Breast epithelium (tissue), 3 donors: ENCODE results near the gene USHBP1.

Experiments used
- POLR2A ChIP-seq: fragments of 450-650 bp; IDR thresholded peaks from one replicate; pipeline ENCODE4 v1.6.1; 2016; ENCODE audit warnings: antibody characterized with exemption, mild to moderate bottlenecking, moderate library complexity
- TF ChIP-seq, protein P1 (sequence below), 3 donors: fragments of 450-650 bp; IDR thresholded peaks; one replicate each; pipeline ENCODE4 v1.5.1; 2016 to 2017; ENCODE audit warnings: antibody characterized with exemption in 3 of 3, mild to moderate bottlenecking in 3 of 3, moderate library complexity in 3 of 3

DNA sequence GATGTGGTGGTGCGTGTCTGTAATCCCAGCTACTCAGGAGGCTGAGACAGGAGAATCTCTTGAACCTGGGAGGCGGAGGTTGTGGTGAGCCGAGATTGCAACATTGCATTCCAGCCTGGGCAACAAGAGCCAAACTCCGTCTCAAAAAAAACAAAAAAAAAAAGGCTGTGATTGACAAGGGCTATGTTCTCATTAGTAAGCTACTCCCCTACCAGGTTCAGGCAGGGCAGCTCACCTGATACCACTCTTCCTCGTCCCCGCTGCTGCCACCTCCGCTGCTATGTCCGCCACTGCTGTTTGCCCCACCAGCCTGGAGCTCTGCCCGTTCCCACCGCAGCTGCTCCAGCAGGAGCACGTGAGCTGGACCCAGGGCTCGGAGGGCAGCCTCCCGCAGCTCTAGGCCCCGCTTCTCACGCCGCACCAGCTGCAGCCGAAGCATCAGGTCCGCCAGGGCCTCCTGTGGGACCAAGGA lies 9.4 kb downstream of the USHBP1 start:
- TF ChIP-seq POLR2A: no peak
- TF ChIP-seq, protein P1, sequence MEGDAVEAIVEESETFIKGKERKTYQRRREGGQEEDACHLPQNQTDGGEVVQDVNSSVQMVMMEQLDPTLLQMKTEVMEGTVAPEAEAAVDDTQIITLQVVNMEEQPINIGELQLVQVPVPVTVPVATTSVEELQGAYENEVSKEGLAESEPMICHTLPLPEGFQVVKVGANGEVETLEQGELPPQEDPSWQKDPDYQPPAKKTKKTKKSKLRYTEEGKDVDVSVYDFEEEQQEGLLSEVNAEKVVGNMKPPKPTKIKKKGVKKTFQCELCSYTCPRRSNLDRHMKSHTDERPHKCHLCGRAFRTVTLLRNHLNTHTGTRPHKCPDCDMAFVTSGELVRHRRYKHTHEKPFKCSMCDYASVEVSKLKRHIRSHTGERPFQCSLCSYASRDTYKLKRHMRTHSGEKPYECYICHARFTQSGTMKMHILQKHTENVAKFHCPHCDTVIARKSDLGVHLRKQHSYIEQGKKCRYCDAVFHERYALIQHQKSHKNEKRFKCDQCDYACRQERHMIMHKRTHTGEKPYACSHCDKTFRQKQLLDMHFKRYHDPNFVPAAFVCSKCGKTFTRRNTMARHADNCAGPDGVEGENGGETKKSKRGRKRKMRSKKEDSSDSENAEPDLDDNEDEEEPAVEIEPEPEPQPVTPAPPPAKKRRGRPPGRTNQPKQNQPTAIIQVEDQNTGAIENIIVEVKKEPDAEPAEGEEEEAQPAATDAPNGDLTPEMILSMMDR (IDR thresholded peaks at IDR 0.05): no peak
